ENCODE data around the gene TPCN2.

TPCN2 gene

GRCh38 chr11:69101792-69102695, 53.3 kb downstream of the TPCN2 start:
- TF ChIP-seq CTCF (IDR thresholded peaks at IDR 0.05): no peak
- Histone ChIP-seq H3K9me3 (no peaks in the 10 kb centered on the region), H3K4me1 (ENCODE audit: control insufficient read depth in 1 of 2, insufficient read depth in 1 of 2, low read depth in 1 of 2, low read length in 1 of 2) (no peaks in the 10 kb centered on the region), H3K27me3 (peaks cover 46% of the 10 kb centered on the region), H3K27ac (no peak overlapping the region), H3K4me3 (ENCODE audit: low read depth in 1 of 2, low read length in 1 of 2) (no peak overlapping the region), H3K36me3 (no peaks in the 10 kb centered on the region)

- no peaks in the 10 kb centered on the region for H3K9me3 ChIP-seq
- no peaks in the 10 kb centered on the region for H3K36me3 ChIP-seq
- TF ChIP-seq CTCF (IDR thresholded peaks at IDR 0.05): no peak
Observed at GRCh38 chr11:69102732-69103615, 54.2 kb downstream of the TPCN2 start.

GRCh38 chr11:69104212-69104855, 55.6 kb downstream of the TPCN2 start:
- H3K4me1 ChIP-seq (ENCODE audit: control insufficient read depth in 1 of 2, insufficient read depth in 1 of 2, low read depth in 1 of 2, low read length in 1 of 2): no peaks in the 10 kb centered on the region
- no peak for TF ChIP-seq CTCF (IDR thresholded peaks at IDR 0.05)
- H3K27me3 ChIP-seq: peaks cover 42% of the 10 kb centered on the region
- no peaks in the 10 kb centered on the region for H3K36me3 ChIP-seq
- no peaks in the 10 kb centered on the region for H3K9me3 ChIP-seq
- H3K4me3 ChIP-seq (ENCODE audit: low read depth in 1 of 2, low read length in 1 of 2): no peak overlapping the region
- H3K27ac ChIP-seq: no peak overlapping the region

More at GRCh38 chr11:69102732-69103615, 54.2 kb downstream of the TPCN2 start:
- H3K27ac ChIP-seq: no peak overlapping the region
- no peak overlapping the region for H3K4me3 ChIP-seq (ENCODE audit: low read depth in 1 of 2, low read length in 1 of 2)
- H3K4me1 ChIP-seq (ENCODE audit: control insufficient read depth in 1 of 2, insufficient read depth in 1 of 2, low read depth in 1 of 2, low read length in 1 of 2): no peaks in the 10 kb centered on the region
- H3K27me3 ChIP-seq: peaks cover 46% of the 10 kb centered on the region

- Histone ChIP-seq H3K4me1 (ENCODE audit: control insufficient read depth in 1 of 2, insufficient read depth in 1 of 2, low read depth in 1 of 2, low read length in 1 of 2) (no peaks in the 10 kb centered on the region), H3K4me3 (ENCODE audit: low read depth in 1 of 2, low read length in 1 of 2) (no peak overlapping the region), H3K36me3 (no peaks in the 10 kb centered on the region), H3K9me3 (no peaks in the 10 kb centered on the region), H3K27ac (no peak overlapping the region), H3K27me3 (peaks cover 36% of the 10 kb centered on the region)
- no peak for TF ChIP-seq CTCF (IDR thresholded peaks at IDR 0.05)
Observed at GRCh38 chr11:69104856-69105395, 56.2 kb downstream of the TPCN2 start.

- H3K27ac ChIP-seq: no peak overlapping the region
Observed at GRCh38 chr11:69105461-69106030, 56.8 kb downstream of the TPCN2 start.

More at GRCh38 chr11:69105461-69106030, 56.8 kb downstream of the TPCN2 start:
- H3K27me3 ChIP-seq: peaks cover 30% of the 10 kb centered on the region
- no peak overlapping the region for H3K4me3 ChIP-seq (ENCODE audit: low read depth in 1 of 2, low read length in 1 of 2)
- H3K4me1 ChIP-seq (ENCODE audit: control insufficient read depth in 1 of 2, insufficient read depth in 1 of 2, low read depth in 1 of 2, low read length in 1 of 2): no peaks in the 10 kb centered on the region
- no peaks in the 10 kb centered on the region for H3K36me3 ChIP-seq
- no peak for TF ChIP-seq CTCF (IDR thresholded peaks at IDR 0.05)
- no peaks in the 10 kb centered on the region for H3K9me3 ChIP-seq
